COLO829 (cell line): ENCODE measurements around the gene RXRA.

Experiments used
- DNase-seq: peaks from one replicate; pipeline ENCODE4 v3.0.0; 2012; ENCODE audit warnings: low spot score

RXRA gene

DNA sequence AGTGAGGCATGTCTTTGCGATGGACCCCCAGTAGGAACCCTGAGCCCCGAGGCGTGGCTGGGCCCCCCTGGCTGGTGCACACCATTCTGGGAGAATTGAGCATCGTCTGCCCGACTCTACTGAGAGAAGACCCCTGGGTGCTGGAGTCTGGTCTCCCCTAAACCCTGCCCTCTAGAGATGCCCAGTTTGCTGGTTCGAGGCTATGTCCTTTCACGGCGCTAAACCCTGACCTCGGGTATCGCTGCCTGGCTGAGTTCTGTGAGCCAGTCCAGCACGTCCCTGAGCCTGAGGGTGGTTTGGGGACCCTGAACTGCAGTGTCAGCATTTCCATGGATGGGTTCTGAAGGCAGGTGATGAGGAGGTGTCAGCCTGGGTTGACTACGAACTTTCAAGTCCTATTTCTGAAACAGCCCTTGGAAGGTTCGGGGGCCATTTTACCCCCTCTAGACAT, 128.8 kb downstream of the RXRA start:
- no peak for DNase-seq

DNA sequence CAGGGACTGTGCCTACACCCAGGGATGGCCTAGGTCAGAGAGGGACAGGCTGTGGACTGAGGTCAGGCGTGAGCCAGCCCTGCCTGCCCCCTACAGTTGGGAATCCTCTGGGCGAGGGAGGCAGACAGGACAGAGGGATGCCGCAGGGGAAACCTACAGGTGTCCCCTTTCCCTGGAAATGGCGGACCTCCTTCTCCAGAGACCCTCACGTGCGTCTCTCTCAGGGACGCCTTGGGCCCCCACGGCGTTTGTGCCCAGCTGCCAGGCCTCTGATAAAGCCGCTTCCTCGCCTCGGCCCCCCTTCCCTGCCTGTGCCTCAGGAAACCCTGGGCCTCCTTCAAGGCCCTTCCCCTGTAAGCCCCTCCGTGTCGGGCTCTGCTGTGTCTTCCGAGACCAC, 129.3 kb downstream of the RXRA start:
- no peak for DNase-seq

DNA sequence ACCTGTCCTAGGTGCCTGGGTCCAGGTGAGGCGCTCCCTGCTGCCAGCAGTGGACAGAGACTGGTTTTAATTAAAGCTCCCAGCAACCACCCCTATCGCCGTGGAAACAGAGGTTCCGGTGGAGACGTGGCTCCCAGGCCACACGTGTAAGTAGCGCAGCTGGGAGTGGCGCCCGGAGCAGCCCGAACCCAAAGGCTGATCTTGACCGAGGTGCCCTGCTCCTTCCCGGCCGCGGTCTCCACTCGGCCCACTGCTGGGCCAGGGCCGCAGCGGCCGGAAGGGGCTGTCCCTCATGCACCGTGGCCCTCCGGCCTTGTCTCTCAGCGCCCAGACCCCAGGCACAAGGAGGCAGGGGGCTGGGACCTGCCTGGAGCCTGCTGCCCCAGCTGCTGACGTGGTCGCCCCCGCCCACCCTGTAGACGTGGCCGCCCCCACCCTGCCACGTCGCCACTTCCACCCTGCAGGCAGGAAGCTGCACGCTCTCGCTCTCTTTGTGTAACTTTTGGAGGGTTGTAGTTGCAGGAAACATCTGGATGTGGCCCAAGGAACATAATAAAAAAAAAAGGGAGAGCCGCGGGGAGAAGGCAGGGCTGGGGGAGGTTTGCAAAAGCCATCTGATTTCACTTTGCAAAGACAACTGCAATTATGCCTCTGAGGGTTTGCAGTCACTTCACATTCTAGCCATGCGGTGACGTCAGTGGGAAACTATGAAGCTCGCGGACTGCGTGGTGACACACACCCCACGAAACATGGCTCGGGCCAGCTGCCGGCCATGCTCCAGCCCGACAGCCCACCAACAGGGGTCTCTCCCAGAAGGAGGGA, 129.9 kb downstream of the RXRA start:
- peak; percentile 29 for DNase-seq

DNA sequence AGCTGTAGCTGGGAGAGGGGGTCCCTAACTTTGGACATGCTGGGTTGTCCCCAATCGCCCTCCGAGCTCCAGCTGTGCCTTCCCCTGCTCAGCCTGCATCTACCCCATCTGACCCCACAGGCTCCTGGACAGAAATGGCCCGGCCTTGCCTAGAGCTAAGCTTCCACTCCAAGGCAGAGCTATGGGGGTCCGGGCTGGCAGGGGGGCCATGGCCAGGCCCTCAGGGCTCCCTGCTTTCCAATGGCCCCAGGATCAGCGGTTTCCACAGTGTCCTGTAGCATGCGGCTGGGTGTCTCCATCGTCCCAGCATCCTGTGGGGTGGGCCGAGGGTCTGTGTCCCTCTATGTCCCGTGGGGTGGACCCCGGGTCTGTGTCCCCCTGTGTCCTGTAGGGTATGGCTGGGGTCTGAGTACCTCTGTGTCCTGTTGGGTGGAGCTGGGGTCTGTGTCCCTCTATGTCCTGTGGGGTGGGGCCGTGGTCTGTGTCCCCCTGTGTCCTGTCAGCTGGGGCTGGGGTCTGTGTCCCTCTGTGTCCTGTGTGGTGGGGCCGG, 130.6 kb downstream of the RXRA start:
- no peak for DNase-seq

DNA sequence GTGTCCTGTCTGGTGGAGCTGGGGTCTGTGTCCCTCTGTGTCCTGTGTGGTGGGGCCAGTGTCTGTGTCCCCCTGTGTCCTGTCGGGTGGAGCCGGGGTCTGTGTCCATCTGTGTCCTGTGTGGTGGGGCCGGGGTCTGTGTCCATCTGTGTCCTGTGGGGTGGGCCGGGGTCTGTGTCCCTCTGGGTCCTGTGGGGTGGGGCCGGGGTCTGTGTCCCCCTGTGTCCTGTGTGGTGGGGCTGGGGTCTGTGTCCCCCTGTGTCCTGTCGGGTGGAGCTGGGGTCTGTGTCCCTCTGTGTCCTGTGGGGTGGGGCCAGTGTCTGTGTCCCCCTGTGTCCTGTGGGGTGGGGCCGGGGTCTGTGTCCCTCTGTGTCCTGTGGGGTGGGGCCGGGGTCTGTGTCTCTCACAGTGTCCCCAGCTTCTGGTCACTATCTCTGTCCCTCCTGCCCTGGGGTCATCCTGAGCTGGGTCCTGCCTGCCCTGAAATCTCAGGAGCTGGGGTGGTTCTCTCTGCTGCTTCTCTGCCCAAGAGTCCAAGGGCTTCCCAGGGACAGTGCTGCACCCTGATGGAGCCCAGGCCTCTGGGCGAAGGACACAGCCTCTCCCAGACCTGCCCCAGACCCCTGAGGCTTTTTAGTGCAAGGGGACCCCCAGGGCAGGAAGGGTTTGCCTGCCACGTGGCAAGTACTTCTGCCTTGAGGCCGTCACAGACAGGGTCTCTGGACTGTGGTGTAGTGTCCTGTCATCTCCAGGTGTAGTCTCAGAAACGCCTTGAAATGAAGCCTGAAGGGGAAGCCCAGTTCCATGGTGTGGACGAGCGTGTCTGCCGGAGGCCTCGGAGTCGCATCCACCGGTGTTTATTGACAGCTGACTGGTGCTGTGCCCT, 131.3 kb downstream of the RXRA start:
- no peak for DNase-seq

DNA sequence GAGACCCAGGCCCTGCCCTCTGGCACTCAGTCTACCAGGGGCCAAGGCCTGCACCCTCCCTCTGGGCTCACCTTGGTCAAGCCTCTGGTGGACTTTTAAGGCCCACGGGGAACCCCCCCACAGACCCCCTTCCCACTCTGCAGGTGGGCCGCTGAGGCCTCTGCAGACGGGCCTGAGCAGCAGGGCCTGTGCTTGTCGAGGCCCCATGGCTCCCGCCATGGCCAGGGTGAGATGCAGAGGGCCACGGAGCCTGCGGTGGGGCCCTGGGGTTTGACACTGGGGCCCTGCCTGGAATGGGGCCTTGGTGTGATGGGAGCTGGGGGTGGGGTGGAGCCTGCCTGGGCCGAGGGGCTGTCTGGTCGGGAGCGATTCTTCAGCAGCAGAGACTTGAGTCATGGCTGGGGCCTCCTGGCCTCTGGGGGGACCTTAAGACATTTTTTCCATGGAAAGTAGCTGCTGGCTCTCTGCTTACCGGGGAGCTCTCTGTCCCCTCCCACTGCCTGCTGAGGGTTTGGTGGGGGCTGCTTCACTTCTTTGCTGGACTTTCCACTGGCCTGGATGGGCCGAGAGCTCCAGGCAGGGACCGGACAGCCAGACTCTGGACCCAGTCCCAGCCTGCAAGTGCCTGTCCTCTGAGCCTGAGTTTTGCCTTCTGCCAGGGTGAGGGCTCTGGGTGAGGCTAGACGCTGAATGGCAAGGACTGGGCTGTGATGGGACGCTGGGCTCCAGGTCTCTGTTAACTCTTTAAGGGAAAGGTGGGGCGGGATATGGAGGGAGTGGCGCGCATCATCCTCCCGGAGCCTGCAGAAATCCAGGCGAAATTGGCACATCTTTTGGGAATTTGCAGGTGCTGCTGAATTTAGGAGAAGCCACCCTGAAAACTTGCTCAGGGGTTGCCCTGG, 132.2 kb downstream of the RXRA start:
- DNase-seq = no peak

DNA sequence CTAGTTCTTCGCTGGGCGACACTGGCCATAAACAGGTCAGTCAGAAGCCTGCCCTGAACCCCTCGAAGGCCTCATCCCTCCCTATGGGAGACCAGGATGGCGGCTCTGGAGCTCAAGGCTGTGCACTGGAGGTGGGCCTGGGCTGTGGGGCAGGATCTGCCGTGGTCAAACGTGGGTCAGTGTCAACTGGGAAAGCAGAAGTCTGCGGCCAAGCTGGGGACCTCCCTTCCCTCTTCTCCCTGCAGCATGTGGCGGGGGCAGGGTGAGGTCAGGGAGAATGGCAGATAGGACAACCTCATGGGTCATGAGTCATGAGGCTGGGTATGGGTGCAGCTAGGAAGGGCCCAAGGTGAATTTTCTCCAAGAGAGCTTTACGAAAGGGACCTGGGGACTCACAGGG, 132.9 kb downstream of the RXRA start:
- no peak for DNase-seq

DNA sequence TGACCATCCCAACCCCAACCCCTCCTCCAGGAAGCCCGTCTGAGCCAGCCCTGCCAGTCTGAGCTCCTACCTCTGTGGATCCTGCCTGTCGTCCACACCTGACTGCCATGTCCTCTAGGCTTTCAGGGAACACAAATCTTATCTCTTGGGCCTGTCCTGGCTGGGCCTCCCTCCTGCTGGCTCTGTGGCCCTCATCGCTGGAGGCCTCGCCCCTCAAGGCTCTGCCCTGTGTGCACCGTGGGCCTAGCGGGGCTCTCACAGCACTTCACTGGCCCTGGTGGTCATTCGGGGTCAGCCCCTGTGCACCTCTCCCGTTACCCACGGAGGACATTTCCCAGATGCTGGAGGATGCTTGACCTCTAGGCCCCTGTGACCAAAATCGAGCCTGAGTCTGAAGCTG, 133.3 kb downstream of the RXRA start:
- no peak for DNase-seq

DNA sequence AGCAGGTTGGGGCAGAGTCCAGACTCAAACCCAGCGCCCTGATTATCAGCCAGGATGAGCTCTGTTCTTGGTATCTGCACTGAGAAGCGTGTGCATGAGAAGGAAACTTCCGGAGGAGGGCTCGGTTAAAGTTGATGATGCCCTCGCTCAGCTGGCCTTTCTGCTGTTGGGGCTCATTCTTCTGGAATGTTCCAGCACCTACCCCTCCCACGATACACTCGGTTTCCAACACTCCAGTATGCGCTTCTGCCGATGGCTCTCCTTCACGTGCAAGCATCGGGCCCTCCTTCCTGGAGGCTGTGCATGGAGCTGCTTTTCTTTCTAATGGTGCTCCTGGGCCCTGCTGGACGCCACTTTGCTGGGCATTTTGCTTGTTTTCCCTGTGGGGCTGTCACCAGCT, 134.0 kb downstream of the RXRA start:
- DNase-seq = no peak

DNA sequence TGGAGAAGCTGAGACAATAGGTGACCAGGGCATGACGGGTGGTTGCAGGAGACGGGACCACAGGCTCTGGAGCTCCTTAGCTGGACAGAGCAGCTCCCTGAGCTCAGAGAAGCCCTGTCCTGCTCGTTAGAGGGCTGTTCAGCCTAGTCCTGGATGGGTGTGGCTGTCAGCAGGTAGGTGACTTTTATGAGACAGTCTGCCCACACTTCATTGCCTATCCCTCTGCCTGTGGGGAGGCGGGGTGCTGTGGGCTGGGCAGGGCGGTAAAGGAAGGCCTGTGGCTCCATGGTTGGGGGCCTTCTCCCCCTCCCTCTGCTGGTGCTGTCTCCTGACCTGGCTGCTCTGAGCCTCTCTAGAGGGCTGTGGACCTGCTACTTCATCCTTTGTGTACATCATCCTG, 134.6 kb downstream of the RXRA start:
- DNase-seq = no peak

DNA sequence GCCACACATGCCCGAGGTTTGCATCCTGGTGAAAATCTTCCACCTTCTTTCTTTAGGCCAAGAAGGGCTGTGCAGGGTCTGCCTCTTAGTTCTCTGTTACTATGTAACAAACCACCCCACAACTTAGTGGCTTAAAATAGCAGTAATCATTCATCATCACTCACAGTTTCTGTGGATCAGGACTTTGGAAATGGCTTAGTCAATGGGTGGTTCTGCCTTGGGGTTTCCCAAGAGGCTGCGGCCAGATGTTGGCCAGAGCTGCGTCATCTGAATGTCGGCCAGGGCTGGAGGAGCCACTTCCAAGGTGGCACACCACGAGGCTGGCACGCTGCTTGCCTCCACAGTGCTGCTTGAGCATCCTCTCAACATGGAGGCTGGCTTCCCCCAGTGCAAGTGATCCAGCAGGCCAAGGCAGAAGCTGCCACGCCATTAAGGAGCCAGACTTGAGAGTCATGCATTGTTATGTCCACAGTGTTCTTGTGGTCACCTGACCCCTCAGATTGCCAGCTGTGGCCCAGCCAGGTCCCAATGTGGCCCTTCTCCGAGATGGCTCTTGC, 135.2 kb downstream of the RXRA start:
- no peak for DNase-seq

DNA sequence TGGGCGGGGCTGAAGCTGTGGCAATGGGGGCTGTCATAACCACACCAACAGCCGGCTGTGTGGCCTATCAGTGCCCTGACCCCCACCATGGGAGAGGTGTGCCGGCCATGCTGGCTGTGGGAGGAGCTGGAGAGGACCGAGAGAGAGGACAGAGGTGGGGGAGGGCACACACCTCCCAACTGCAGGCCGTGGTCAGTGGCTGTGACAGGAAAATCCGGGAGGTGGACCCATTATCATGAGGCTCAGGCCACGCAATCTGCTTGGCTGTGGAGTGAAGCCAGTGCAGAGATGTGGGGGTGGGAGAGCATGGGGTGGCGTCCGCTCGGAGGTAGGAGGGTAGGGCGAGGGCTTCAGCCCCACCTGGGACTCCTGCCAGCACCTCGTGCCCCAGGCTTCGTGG, 136.1 kb downstream of the RXRA start:
- DNase-seq = no peak

DNA sequence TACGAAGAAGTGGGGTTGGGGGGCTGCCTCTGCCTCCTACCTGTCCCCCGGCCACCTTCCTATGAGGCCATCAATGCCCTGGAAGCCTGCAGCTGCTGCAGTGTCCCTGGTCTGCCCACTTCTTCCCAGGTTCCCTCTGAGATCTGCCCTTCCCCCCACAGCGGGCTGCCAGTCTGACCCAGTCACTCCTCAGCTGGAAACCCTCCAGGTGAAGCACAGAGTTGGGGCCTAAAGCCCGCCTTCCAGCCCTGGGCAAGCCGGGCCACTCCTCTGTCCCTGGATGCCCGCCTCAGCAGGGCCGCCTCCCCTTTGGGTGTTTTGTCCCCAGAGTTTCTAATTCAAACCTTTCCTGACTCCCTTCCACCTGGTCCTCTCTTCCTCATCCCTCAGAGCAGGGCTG, 137.0 kb downstream of the RXRA start:
- DNase-seq = no peak

DNA sequence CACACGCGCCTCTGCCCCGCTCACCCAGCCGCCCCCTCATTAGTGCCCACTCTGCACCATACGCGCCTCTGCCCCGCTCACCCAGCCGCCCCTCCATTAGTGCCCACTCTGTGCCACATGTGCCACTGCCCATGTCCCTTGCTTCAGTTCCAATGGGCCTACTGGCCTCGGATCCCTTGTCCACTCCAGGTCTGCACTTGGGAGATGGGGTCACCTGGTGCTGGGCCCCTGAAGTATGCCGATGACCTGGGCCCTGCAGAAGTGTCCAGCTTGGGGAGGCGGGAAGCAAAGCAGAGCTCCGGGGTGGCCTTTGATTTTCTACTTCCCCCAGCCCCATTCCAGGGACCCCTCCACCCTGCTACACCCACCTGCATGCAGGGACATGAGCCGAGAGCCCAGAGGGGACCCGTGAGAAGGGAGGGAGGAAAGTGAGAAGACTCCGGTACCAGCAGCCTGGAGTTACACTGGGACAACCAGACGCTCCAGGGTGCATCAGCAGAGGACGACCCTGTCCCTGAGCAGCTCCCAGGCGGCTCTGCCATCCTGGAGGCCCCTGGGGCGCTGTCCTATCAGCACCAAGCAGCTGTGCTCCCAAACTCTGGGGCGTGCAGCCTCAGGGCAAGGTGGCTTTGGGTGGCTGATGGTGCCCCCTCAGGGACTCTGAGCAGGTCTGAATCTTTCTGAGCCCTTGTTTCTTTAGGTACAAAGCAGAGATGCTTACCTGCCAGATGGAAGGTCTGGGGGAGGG, 140.8 kb downstream of the RXRA start:
- DNase-seq = no peak

DNA sequence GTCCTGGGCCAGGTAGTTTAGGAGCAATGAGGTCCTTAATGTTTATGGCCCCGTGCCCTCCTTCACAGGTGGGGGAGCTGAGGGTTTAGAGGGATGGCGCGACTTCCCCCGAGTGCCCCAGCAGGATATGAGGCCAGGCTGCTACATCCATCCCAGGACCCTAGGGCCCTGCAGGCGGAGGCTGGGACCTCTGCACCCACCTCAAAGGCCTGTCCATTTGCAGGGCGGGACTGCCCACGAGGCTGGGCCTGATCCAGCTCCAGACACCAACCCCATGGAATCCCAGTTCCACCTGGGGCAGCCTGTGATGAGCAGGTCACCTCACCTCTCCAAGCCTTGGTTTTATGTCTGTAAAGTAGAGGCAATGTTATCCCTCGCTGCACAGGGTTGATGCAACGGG, 142.1 kb downstream of the RXRA start:
- DNase-seq = no peak

DNA sequence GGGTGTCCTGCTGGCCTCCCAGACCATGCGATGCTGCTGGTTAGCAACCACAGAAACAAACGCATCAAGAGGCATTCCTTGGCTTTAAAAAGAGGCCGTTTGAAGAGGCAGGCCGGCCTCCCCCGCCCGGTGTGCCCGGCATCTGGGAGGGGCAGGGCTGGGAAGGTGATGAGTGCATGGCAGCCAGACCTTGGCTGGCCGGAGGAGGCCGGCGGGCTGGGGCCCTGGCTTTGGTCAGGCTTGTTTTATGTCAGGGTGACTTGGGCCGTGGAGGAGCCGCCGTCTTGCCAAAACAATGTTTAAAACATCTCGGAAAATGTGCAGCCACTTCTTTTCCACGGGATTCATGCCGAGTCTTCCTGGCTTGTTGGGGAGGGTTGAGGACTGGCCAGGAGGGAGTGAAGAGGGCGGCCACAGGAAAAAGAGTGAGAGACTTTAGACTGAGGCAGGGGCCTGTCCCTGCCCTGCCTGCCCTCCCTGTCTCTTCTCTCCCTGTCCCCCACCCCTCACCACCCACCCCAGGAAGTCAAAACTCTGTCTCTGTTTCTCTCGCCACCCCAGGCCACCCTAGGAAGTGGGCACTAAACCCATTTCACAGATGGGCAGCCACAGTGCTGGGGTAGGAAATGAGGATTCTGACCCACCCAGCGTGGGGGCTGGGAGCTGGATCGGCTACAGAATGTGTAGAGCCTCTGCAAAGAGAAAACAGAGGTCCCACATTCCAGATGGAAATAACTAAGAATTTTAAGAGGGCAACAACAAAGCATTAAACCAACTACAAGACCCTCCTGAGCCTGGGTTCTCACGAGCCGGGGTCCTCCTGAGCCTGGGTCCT, 143.0 kb downstream of the RXRA start:
- no peak for DNase-seq

DNA sequence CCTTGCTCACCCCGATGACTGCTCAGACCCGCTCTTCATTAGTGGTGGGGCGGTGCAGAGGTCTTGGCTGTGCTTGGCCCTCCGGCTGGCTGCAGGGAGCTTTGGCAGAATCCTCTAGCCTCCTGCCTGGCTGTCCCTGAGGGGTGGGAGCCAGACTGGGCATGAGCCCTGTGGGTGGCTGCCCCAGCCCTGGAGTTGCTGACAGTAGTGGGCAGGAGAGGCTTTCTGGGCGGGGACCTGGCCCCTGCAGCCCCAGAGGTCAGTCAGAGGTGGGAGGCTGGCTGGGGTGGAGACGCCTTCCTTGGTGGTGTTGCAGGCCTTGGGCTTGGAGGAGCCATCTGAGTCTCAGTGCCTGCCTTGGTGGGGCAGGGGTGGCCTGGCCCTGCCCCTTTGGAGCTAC, 146.0 kb downstream of the RXRA start:
- DNase-seq = no peak

DNA sequence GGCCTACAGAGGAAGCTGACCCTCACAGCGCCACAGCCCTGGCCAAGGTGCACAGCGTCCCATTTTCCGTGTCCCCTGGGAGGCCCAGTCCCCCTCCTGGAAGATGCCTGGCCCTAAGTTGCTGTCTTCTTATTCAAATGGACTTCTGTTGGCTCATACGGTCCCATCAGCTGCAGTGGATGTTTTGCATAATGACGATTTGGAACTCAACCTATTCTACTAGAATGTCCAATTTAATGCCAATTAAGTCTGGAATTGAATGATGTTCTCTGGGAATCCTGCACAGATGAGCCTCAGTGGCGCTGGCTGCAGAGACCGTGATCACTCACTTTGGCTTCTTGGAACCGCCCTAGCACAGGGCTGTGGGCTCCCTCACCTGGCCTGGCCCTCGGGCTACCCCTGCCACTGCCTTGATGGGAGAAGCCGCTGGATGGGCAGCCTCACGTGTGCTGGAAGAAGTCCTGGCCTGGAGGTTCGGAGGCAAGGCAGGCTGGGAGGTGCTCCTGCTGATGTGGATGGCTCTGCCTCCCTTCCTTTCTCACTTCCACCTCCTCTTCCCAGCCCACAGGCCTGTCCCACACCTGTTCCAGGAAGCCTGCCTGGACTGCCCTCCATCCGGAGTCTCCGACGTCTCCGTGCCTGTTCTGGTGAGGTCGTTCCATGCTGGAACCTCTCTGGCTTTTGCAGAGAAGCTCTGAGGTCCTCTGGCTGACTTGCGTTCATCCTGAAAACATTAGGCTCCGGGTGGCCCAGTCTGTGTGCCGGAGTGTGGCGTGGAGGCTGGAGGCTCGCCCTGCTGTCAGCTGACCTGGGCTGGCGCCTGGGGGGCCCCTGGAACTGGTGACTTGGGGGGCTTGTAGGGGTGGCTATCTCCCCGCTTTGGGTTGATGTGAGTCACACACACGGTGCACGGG, 147.1 kb downstream of the RXRA start:
- no peak for DNase-seq

DNA sequence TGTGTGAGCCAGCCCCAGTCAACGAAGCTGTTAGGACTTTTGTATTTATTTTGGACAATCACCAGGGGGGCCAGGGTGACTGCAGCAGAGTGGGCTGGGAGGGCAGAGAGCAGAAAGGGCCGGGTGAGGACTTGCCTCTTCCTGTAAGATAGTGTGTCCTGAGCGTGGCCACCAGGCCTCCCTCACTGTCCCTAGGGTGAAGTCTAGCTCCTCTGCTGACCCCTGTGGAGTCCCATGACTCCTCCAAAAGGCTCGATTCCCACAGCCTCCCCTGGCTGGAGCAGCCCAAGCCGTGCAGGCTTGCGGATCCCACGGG, 147.8 kb downstream of the RXRA start:
- DNase-seq = no peak
